ENCODE data around the gene CCNF. TPM values are rescaled to one million over a fixed set of nuclear protein-coding genes. Genes with fewer than 3 reads are reported as not detected.

CCNF gene
- total and polyA plus RNA-seq, 10 of the 15 experiments (the other 5 are each of a cell fraction or from before 2014, with no cell fraction given): 4.0 to 63.2 (median 27.5) TPM

- intact Hi-C loops (cut with micrococcal nuclease; ENCODE audit: unreplicated experiment) (no loop called here), in situ Hi-C loops (cut with MboI) (no loop called here)
- Histone ChIP-seq H3K4me3 (peak within 1 kb of the TSS; percentile 78), H4K20me1 (ENCODE audit: control insufficient read depth, insufficient read depth) (no peaks in the 10 kb centered on the region), H3K79me2 (ENCODE audit: control insufficient read depth, insufficient read depth, low read length) (no peaks in the 10 kb centered on the region), H3K36me3 (ENCODE audit: control insufficient read depth in 2 of 2, insufficient read depth in 2 of 2, low read length in 1 of 2) (no peaks in the 10 kb centered on the region), H2AFZ (ENCODE audit: control insufficient read depth, low read depth, low read length) (peak within 1 kb of the TSS; percentile 78), H3K4me1 (ENCODE audit: control insufficient read depth, insufficient read depth, low read length) (peaks cover 12% of the 10 kb centered on the region), H3K9me3 (replicated peaks; ENCODE audit: control insufficient read depth, insufficient read depth, low read length) (no peaks in the 10 kb centered on the region), H3K27ac (ENCODE audit: control insufficient read depth, insufficient read depth) (peak within 1 kb of the TSS; percentile 66; the same call in 1 of the 2 replicates), H3K27me3 (replicated peaks in 1 of 2; ENCODE audit: control insufficient read depth in 2 of 2, insufficient read depth in 2 of 2, low read length in 1 of 2) (peaks cover 0 to 2% of the 10 kb centered on the region in 2 experiments; a peak in 1 of 4 replicates), H3K9ac (ENCODE audit: control insufficient read depth, insufficient read depth, low read length) (peak within 1 kb of the TSS; percentile 66), H3K4me2 (ENCODE audit: control insufficient read depth, insufficient read depth) (peak within 1 kb of the TSS; percentile 100)
- BruUV-seq (replicated peaks): no TSS peak
- ChIA-PET POLR2A (interaction anchor here (0.6 to 1.1 kb wide), 7 partner anchors 11 to 162 kb away, joined by 3 to 13 read pairs (median 6); partner anchors contain the start of gene TEDC2), CTCF (interaction anchor here (0.8 to 1.6 kb wide), 6 partner anchors 12 to 179 kb away, joined by 3 to 8 read pairs (median 4); partner anchors contain the start of gene TEDC2), SMC1A (ENCODE audit: uncharacterized antibody, unreplicated experiment) (no interaction called here), RAD21 (ENCODE audit: unreplicated experiment) (interaction anchor here (0.6 to 1.8 kb wide), 4 partner anchors 12 to 128 kb away, joined by 5 to 8 read pairs (median 6); partner anchors contain the start of genes CCNF and TEDC2)
- TF ChIP-seq EED (IDR thresholded peaks at IDR 0.05; ENCODE audit: low read depth): no peak
- TF ChIP-seq POU2F2 (IDR thresholded peaks at IDR 0.05; ENCODE audit: borderline replicate concordance, low read depth, low read length): peak; percentile 13; the same call in 1 of the 3 replicates
- 0 out of 2 replicates have a peak, but pooled peaks have one; percentile 10 for TF ChIP-seq SIN3A (IDR thresholded peaks at IDR 0.05; ENCODE audit: low read depth, low read length)
- no peak for TF ChIP-seq ZNF217 (IDR thresholded peaks at IDR 0.05)
- peak; percentile 79 for TF ChIP-seq POLR2A (IDR thresholded peaks at IDR 0.05; ENCODE audit: low read depth, low read length)
- TF ChIP-seq LARP7 (IDR thresholded peaks at IDR 0.05): peak; percentile 55; the same call in 1 of the 2 replicates
- peak; percentile 18 for TF ChIP-seq SP1 (IDR thresholded peaks at IDR 0.05; ENCODE audit: low read depth, low read length)
- TF ChIP-seq NR2C1 (IDR thresholded peaks at IDR 0.05): no peak
- peak in 1 of 2 experiments; percentile 78; a peak in 2 of 3 replicates for TF ChIP-seq EGR1 (IDR thresholded peaks at IDR 0.05; ENCODE audit: borderline replicate concordance in 1 of 2, low read depth in 2 of 2, low read length in 2 of 2)
- TF ChIP-seq STAT1 (conservative IDR thresholded peaks at IDR 0.05): no peak
- TF ChIP-seq NRF1 (conservative IDR thresholded peaks at IDR 0.05; ENCODE audit: low read depth, low read length): peak; percentile 71
- peak; percentile 91 to 96 for TF ChIP-seq BHLHE40 (IDR thresholded peaks at IDR 0.05; ENCODE audit: borderline replicate concordance in 1 of 2, low read depth in 2 of 2, low read length in 1 of 2)
- TF ChIP-seq ZNF687 (IDR thresholded peaks at IDR 0.05): peak; percentile 57
- TF ChIP-seq MAX (IDR thresholded peaks at IDR 0.05; ENCODE audit: low read depth, low read length): peak; percentile 38; the same call in 1 of the 2 replicates
- no peak for TF ChIP-seq SKIL (IDR thresholded peaks at IDR 0.05; ENCODE audit: low read depth, poor library complexity, severe bottlenecking)
- 0% methylated on average over 16 of the region's 77 CpGs for WGBS (ENCODE audit: insufficient coverage, insufficient replicate concordance, low lambda C conversion rate, missing lambda C conversion rate)
- FAIRE-seq: no peak
- DNase-seq (ENCODE audit: low read depth, low spot score): no peak
- ATAC-seq: peak; percentile 89
Observed at GRCh38 chr16:2474877-2475412, 45.7 kb downstream of the CCNF start, which contains the start of gene TBC1D24. TBC1D24 (plus strand) TSS chr16:2475127; CDS start chr16:2496149, 21,022 bp downstream.
